NCI-H187 treated with DMSO at 0.1 percent for 48 hours (cell line): ENCODE results near the gene CSNK1E.
A peak's percentile ranks its signal among the peaks of the same experiment; 100 is the strongest.

Experiments
- DNase-seq: peaks from one replicate; lab custom pipeline; 2025; lab: John Stamatoyannopoulos, UW

Gene CSNK1E

GRCh38 chr22:38249803-38250642, 67.2 kb downstream of the CSNK1E start:
- DNase-seq: no peak

GRCh38 chr22:38249301-38249700, 67.9 kb downstream of the CSNK1E start:
- DNase-seq: no peak

GRCh38 chr22:38248280-38248679, 69.0 kb downstream of the CSNK1E start:
- no peak for DNase-seq

GRCh38 chr22:38247713-38248112, 69.5 kb downstream of the CSNK1E start:
- DNase-seq: no peak

GRCh38 chr22:38246692-38247091, 70.5 kb downstream of the CSNK1E start:
- DNase-seq: no peak

- no peak for DNase-seq
Observed at GRCh38 chr22:38246046-38246658, 71.1 kb downstream of the CSNK1E start.

GRCh38 chr22:38244106-38244505, 73.1 kb downstream of the CSNK1E start:
- DNase-seq: no peak

- DNase-seq: peak; percentile 24
Observed at GRCh38 chr22:38243007-38243765, 74.0 kb downstream of the CSNK1E start.

- no peak for DNase-seq
Observed at GRCh38 chr22:38240734-38241252, 76.4 kb downstream of the CSNK1E start.
